Middle frontal gyrus (tissue), 1 donor: Measurements from ENCODE around the gene IQGAP2.

Source experiments
- DNase-seq: peaks from one replicate; pipeline ENCODE4 v3.0.0-alpha.2; 2015; ENCODE audit warnings: low spot score; ENCODE audit errors: extremely low spot score

The IQGAP2 gene

DNA sequence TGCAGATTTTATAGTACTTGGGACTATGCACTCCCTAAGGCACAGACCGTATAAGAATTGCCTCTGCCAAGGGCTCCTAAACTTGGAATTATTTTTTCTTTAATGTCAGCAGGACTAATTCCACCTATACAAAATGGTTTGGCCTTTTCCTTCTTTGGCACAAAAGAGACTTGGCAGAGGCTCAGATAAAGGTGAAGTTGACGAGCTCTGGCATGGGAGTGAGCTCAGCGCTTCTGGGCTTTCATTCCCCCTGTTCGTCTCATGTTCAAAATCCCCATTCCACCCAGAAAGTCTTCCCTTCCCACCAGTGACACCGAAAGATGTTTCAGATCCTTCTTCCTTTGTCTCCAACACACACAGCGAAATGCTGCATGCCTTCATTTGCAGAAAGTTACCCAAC lies 158.9 kb downstream of the IQGAP2 start:
- no peak for DNase-seq

DNA sequence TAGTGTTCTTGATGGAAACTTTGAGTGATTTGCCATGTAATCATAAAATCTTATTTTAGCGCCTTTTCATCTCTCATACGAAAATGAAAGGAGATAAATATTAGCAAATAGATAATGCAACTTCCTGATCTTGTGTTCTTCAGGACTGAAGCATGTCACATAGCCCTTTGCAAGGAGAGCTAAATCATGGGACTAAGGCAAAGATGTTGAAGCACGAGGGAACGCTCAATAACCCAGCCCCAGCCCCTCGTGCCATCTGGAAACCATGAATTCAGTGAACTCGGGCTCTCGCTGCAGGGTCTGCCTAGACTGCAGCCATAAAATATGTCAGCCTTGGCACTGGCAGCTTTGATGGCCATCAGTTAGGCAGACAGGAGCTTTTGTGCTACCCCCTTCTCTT lies 161.9 kb downstream of the IQGAP2 start:
- DNase-seq, result no peak

DNA sequence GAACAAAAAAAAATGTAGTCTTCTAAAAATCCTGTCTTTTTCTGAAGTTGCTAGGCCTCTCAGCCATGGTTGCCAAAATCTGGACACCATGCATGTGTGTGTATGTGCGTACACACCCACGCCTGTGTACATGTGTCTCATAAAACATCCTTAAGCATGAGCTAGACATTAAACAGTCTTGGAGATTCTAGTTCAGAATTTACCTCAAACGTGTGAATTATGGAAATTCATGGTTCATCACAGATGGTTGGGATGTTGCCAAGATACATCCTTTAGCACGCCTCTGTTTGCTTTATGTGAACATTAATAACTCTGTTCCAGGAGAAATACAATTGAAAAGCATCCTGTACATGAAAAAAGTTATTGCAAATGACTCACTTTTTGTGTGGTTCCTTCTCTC lies 167.1 kb downstream of the IQGAP2 start:
- DNase-seq, result no peak

DNA sequence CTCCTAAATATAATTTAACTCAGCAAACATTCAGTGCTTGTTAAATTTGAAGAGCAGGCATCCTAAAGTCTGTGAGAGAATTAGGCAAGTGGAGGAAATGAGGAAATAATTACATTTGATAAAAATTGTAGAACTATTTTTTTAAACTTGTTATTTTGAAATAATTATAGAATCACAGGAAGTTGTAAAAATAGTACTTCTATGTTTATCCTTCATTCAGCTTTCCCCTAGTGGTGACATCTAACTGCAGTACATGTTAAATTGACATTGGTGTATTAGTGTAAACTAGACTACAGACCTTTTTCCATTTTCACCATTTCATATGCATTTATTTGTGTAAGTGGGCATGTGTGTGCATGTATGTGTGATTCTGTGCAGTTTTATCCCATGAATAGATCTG lies 168.5 kb downstream of the IQGAP2 start:
- no peak for DNase-seq

DNA sequence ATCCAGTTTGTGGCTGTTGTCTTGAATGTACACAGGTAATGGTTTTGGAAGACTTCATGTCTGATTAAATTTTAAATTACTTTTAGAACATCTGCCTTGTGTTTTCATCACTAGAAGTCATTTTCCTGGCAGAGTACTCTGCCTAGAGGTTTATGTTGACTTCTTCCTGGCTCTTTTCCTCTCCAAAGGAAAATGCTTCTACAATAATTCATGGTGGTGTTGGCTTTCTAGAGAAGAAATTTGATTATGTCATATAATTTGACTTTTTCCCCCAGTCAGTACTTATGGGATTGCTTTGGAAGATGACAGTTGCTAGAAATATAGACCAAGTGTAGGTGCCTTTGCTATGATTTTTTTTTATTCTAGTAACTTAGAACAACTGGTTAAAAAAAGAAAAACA lies 173.4 kb downstream of the IQGAP2 start:
- DNase-seq, result no peak

DNA sequence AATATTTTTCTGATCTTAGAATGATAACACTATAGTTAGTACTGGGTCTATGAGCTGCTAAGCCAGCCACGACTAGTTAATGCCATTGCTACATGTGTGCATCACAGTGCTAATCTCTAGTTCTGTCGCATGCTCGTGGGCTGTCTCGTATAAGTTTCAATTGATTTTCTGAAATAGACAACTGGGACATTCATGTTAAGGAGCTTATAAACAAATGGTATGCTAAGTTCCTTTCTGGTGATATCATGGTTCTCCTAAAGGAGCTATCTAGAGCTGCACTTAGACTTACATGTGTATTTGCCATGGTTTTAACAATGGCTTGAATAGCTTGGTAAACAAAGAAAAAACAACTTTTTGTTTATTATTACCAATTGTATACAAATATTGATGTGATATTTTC lies 173.9 kb downstream of the IQGAP2 start:
- DNase-seq, result no peak

DNA sequence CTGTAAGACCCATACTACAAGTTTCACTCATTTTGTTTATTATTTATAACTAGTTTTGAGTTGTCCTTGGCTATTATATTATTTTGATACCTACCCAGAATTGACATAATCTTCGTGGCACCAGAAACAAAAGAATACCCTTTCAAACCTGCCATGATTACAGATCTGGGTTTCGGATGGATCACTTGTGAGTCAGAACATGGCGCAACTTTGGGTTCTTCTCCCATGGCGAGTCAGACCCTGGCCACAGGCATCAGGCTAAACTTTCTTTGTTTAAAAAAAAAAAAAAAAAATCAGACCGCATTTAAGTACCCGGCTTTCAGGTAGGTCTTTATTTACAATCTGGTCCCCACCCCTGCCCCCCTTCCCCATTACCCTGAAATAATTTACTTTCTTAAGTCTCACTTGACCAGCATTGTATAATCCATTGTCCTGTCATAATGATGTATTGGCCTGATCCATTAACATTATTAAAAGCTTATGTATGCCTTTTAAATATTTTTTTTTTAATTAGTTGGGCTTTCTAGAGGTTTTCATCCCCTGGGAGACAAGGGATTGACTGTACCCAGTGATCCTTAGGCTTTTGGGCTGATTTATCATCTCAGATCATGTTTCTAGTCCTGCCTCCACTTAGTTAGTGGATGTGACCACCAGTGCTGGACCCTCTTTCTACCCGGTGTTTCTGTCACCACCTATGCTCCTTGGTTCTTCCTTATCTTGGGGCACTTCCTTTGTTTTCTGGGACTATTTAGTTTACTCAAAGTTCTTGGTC lies 176.3 kb downstream of the IQGAP2 start:
- no peak for DNase-seq

DNA sequence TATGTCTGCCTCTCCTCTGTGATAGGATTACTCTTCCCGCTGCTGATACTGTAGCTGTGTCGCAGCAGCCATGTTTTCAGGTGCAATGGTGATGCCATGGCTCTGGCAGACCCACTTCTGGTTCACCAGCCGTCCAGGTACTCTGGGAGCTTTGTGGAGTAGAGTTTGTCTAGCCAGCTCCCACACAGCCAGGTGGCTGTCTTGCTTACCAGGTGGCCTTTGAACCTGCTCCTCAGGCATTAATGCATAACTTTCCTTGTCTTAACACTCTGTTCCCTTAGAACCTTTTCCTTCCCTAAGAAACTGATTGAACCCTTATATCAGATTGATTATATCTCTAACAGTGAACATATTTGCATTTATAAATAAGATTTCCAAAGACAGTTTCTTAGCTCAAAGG lies 177.9 kb downstream of the IQGAP2 start:
- DNase-seq, result no peak

DNA sequence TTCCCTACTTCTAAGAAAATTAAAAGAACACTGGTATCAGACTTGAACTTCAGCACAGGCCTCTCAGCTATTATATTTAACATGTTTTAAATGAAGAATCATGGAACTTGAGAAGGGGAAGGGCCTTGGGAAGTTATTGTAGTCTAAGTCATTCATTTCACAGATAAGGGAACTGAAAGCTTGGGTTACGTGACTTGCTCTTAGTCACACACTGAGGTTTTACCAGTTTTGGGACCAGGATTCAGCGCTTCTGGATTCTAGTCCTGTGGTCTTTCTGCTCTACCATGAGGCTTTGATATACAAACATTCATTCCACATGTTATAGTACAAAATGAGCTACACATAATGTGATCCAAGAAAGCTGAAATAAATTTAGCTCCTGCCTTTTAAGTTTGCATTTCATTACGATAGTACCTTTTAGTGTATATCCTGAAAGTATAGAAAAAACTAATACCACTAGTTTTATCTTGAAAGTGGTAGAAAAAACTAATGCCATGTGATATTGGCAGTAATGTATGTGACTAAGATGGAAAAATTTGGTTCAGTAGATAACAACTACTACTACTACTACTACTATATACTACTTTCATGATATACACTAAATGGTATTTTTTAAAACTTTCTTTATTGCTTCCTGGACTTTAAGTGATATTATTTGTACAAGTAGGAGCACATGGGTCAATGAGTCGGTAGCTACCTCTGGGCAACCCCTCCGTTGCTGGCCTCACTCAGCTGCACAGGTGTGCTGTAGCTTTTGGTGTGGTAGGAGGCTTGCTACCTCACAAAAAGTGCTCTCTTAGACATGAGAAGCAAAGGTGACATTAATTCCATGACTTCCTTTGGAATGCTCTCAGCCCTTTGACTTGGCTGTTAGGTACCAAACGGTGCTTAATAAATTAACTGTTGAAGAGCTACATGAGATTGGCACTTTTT lies 179.4 kb downstream of the IQGAP2 start:
- DNase-seq, result no peak

DNA sequence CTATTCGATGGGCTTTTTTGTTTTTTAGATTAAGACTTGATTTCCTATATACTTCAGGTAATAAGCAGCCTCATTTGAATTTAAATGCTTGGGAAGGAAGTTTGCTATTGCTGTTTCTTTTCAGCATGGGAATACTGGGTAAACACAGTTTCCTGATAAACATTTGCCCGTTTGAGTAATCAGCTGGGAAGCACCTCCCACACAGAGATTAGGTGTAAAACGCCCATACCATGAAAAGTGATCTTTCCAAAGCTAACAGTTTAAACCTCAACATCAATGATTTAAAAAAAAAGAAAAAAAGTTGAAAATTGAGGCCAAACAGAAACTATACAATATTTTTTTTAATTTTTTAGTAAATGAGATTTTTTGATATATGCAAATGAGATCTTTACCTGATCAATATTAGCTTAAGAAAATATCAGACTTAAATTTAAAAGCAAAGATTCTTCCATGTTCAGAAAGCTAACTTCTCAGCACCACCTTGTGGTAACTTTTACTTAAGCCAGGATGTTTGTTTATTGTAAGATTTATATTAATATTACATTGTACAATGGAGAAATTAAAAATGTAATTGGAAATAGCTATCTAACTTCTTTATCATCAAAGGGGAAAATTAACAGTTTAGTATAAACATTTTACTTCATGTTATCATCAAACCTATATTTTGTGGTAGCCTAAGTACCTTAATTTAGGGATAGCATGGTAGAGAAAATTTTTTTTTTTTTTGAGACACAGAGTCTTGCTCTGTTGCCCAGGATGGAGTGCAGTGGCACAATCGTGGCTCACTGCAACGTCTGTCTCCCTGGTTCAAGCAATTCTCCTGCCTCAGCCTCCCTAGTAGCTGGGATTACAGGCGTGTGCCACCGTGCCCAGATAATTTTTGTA lies 180.3 kb downstream of the IQGAP2 start:
- DNase-seq, result no peak

DNA sequence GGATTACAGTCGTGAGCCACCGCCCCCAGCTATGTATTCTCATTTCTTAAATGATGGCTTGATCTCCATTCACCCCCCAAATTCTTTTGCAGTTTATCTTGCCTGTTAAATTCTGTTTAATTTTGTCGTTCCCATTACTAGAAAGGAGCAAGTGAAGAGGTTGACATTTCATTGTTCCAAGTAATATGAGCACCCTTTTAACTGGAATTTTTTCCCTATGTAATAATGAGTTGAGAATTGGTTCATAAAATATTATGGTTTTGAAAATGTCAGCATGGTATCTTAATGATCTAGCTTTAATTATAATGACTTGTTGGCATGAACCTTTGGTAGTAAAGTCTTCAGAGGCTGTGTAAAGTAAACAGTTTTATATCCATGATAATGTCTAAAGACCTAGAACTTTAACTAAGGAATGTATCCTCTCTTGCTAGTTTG lies 182.7 kb downstream of the IQGAP2 start:
- no peak for DNase-seq

DNA sequence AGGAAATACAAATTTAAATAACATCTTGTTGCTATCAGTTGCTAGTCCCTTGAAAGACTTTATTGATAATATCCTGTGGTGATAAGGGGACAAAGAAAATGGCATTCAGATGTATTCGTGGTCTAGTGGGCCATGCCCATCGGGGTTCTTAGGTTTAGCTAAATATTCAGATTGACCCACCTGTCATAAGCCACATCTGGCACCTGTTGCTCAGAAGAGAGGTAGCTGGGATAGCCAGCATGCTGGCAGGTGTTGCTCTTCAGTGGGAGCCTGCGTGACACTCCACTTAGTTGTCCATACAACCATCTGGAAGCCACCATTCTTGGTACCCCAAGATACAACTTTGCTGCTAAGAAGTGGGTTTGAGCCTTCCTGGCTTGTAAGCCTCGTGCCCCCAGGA lies 183.4 kb downstream of the IQGAP2 start:
- no peak for DNase-seq

DNA sequence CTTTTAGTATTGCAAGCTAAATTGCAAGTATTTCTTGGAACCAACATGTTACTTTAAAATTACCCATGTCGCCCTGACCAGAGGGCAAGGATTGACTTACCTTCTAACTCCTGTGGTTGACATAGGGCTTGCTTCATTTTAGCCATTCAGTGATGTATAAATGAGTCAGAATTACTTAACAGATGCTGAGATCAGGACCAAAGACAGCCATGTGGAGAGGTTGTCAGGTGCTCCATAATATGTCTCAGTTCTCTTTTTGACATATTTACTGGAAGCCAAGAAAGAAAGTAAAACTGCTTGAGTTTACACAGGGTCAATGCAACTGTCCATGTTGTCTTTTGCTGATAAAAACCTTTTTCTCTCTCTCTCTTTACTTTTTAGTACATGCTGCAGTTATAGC lies 186.9 kb downstream of the IQGAP2 start:
- DNase-seq, result no peak

DNA sequence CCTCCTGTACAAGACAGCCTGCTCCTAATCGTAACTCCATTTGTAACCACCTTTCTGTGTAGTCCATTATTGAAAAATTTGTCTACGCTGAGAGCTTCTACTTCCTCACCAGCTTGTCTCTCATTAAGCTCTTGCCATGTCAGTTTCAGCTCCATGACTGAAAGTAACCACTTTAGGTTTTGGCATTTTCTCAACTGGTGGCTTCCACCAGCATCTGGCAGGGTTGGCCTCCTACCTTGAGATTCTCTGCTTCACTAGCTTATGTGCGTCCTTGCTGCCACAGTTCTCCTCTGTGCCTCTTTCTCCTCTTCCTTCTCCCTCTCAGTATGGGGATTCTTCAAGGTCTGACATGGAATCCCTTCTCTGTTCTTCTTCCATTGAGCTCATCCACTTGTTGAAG lies 188.3 kb downstream of the IQGAP2 start:
- DNase-seq, result no peak

DNA sequence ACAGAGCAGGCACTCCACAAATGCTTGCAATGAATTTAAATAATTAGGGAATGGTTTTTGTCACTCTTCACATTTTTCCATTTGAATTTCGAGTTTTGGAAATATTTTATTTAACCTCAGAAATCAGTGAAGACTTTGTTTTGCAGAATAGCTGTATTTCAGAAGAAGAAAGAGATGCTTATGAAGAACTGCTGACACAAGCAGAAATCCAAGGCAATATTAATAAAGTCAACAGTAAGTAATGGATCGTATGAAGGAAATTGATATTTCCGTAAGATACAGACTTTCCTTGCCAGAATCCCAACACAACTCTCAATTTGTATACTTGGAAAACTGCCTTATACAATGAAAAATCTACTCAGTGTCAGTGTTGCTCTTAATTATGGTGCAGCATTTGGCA lies 189.6 kb downstream of the IQGAP2 start:
- DNase-seq, result no peak

DNA sequence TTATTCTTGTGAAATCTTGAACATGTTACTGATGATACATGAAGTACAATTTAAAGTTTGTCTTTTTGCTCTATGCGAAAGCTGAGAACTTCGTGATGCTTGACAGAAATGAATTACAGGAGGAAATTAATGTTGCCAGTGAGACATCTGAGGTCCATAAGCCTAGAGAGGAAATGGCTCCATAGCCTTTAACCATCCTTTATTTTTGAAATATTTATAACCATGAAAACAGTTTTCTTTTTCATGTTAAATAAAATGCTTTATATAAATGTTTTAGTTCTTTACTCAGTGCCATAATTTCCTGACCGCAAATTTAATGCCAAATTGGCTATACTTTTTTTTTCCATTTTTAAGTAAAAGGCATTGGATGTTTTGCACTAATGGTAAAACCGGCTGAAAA lies 191.0 kb downstream of the IQGAP2 start:
- DNase-seq, result no peak

DNA sequence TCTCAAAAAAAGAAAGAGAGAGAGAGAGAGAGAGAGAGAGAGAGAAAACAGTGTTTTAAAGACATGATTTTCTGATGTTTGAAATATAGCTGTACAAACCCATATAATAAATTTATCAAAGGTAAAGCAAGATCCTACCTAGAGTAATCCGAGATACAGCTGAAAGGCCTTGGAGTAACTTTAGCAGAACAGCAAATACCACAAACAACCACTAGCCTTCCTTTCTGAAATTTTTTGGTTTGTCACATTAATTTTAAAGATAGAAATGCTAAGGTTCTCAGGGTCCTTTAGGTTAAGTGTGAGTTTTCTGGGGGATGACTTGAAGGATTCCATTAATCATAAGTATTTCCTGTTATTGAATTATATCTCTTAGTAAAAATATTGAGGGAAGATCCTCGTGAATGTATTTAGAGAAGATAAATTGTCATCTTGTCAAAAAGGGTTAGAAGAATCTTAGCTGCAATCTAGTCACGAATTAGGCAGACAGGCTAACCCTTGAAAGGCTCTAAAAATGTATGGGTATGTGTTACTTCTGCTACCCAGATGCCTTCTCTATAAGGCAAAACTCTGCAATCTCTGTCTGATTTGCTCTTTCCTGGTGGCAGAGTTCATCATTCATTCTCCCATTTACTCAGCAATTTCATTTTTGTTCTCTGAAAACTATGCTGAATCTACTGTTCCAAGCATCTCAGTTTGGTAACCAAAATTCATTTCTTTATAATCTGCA lies 192.8 kb downstream of the IQGAP2 start:
- DNase-seq, result no peak

DNA sequence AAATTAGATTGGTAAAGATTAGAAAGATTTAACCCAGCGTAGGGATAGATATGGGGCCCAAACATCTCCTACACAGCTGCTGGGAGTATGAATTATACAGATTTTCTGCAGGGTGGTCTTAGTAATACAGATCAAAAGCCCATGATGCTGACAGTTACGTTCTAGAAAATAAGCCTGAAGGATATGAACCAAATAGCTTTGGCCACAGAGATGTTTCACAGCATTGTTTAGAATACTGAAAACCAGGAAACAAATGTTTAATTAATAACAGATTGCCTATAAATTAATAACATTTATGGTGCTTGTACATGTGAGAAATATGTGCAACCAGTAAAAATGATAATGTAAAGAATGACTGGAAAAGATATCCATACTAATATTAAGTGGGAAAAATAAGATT lies 195.4 kb downstream of the IQGAP2 start:
- DNase-seq, result no peak

DNA sequence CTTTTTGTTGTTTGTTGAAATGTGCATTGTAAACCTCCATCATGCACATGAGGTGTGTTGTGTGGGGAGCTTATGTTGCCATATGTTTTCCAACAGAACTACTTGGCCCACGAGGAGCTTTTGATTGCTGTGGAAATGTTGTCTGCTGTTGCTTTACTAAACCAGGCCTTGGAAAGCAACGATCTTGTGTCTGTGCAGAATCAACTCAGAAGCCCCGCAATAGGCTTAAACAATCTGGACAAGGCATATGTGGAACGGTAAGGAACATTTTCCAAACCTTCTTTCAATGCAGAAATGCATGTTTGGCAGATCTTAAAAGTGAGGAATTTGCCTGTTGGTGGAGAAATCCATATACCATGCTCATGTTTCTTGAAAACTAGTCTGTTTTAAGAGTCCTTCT lies 197.6 kb downstream of the IQGAP2 start:
- DNase-seq, result no peak

DNA sequence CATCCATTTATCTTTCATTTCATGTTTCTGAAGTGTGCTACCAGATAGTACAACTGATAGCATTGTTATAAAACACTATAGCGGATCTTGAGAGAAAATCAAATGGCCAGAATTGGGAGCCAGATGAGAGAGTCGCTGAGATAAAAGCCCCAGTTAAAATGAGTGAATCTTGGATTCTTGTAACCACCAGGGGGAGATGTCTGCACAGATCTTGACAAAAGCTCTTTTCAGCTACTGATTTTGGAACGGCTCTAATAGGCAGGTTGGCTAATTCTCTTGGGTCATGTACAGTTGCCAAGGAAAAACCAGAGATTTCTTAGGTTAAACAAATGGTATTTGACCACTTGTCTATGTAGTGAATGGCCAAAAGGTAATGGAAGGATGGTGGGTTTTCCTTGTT lies 198.4 kb downstream of the IQGAP2 start:
- DNase-seq, result peak; percentile 62
